Neural crest cell (in vitro differentiated cells): Measurements from ENCODE around the gene EHBP1. TPM values are rescaled to one million over a fixed set of nuclear protein-coding genes. Genes with fewer than 3 reads are reported as not detected.

Source experiments
- DNase-seq: peaks from one replicate; pipeline ENCODE4 v3.0.0; 2021; ENCODE audit warnings: low read depth, mixed read lengths, low spot score
- H3K27ac Mint-ChIP-seq: one replicate; pipeline ENCODE4 v1.8.0; 2021; ENCODE audit warnings: mild to moderate bottlenecking, mixed read lengths; ENCODE audit not compliant: unreplicated experiment
- H3K27me3 Mint-ChIP-seq: 2 replicates; pipeline ENCODE4 v1.8.0; 2021; ENCODE audit warnings: low read depth, mild to moderate bottlenecking, mixed read lengths
- H3K36me3 Mint-ChIP-seq: 2 replicates; pipeline ENCODE4 v1.8.0; 2021; ENCODE audit warnings: low read depth, mild to moderate bottlenecking, mixed read lengths
- H3K4me1 Mint-ChIP-seq: 2 replicates; pipeline ENCODE4 v1.8.0; 2021; ENCODE audit warnings: mixed read lengths
- H3K4me3 Mint-ChIP-seq: one replicate; pipeline ENCODE4 v1.8.0; 2021; ENCODE audit warnings: mild to moderate bottlenecking, mixed read lengths
- H3K9me3 Mint-ChIP-seq: 2 replicates; pipeline ENCODE4 v1.8.0; 2021; ENCODE audit warnings: mixed read lengths
- total RNA-seq: library from RNA; stranded (reverse); gene quantifications from 2 replicates; pipeline ENCODE4 v1.2.1, GENCODE V29; 2021
- TF ChIP-seq, protein P1 (sequence below): fragments of 200-600 bp; sonication (generic); conservative IDR thresholded peaks from 2 replicates; pipeline ENCODE4 v1.5.0; 2021; ENCODE audit warnings: antibody characterized with exemption, mild to moderate bottlenecking

The EHBP1 gene
- total RNA-seq, 1 donor from 2014 or later: 42.3 TPM

DNA sequence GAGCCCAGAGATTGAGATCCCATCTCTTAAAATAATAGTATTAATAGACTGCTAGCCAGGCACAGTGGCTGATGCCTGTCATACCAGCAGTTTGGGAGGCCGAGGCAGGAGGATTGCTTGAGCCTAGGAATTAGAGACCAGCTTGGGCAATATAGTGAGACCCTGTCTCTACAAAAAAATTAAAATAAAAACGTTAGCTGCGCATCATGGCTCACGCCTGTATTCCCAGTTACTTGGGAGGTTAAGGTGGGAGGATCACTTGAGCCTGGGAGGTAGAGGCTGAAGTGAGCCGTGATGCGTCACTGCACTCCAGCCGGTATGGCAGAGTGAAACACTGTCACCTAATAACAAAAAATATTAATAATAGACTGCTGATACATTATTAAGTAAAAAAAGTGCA lies 178.1 kb downstream of the EHBP1 start:
- no peak for DNase-seq
- H3K9me3 Mint-ChIP-seq: peaks cover 5% of the 10 kb centered on the region
- no peak overlapping the region for H3K4me3 Mint-ChIP-seq
- H3K36me3 Mint-ChIP-seq: peaks cover 23% of the 10 kb centered on the region
- TF ChIP-seq, protein P1, sequence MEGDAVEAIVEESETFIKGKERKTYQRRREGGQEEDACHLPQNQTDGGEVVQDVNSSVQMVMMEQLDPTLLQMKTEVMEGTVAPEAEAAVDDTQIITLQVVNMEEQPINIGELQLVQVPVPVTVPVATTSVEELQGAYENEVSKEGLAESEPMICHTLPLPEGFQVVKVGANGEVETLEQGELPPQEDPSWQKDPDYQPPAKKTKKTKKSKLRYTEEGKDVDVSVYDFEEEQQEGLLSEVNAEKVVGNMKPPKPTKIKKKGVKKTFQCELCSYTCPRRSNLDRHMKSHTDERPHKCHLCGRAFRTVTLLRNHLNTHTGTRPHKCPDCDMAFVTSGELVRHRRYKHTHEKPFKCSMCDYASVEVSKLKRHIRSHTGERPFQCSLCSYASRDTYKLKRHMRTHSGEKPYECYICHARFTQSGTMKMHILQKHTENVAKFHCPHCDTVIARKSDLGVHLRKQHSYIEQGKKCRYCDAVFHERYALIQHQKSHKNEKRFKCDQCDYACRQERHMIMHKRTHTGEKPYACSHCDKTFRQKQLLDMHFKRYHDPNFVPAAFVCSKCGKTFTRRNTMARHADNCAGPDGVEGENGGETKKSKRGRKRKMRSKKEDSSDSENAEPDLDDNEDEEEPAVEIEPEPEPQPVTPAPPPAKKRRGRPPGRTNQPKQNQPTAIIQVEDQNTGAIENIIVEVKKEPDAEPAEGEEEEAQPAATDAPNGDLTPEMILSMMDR: no peak
- no peak overlapping the region for H3K27ac Mint-ChIP-seq
- H3K4me1 Mint-ChIP-seq: no peaks in the 10 kb centered on the region
- no peaks in the 10 kb centered on the region for H3K27me3 Mint-ChIP-seq

DNA sequence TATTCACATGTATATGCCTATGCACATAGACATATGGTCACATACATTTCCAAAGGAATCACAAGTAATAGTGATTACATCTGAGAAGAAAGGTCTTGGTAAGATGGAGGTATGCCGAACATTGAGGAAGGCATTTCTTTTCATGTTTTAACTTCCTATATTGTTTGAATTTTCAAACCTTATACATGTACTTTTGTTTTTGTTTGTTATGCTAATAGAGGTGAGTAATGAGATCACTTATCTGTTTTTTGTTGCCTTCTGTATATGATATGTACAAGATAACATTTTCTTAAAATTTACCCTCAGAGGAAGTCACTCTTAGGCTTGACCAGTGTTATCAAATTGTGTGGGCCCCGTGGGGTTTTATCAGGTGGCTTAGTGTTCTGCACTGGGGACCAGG lies 178.6 kb downstream of the EHBP1 start:
- peaks cover 5% of the 10 kb centered on the region for H3K9me3 Mint-ChIP-seq
- H3K27ac Mint-ChIP-seq: no peak overlapping the region
- peaks cover 21% of the 10 kb centered on the region for H3K36me3 Mint-ChIP-seq
- H3K4me3 Mint-ChIP-seq: no peak overlapping the region
- TF ChIP-seq, protein P1: no peak
- no peak for DNase-seq
- H3K27me3 Mint-ChIP-seq: no peaks in the 10 kb centered on the region
- no peaks in the 10 kb centered on the region for H3K4me1 Mint-ChIP-seq

DNA sequence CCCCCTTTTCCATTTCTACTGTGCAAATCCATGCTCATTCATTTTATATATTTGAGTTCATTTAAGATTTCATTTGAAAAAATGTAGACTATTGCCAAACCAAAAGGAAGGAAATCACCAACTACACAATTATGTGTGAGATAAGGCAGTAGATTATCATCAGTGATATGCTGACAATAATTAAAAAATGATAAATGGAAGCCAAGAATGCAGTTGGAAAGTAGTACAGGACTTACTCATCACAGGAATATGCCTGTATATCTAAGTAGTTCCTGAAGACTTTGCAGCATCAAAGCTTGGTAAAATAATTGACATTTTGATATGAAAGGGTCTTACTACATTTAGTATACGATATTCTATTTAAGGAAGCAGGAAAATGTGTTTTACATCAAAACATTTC lies 179.0 kb downstream of the EHBP1 start:
- TF ChIP-seq, protein P1: no peak
- Mint-ChIP-seq H3K27me3 (no peaks in the 10 kb centered on the region), H3K9me3 (peaks cover 8% of the 10 kb centered on the region), H3K27ac (no peak overlapping the region), H3K4me3 (no peak overlapping the region), H3K36me3 (peaks cover 21% of the 10 kb centered on the region), H3K4me1 (no peaks in the 10 kb centered on the region)
- DNase-seq: no peak

DNA sequence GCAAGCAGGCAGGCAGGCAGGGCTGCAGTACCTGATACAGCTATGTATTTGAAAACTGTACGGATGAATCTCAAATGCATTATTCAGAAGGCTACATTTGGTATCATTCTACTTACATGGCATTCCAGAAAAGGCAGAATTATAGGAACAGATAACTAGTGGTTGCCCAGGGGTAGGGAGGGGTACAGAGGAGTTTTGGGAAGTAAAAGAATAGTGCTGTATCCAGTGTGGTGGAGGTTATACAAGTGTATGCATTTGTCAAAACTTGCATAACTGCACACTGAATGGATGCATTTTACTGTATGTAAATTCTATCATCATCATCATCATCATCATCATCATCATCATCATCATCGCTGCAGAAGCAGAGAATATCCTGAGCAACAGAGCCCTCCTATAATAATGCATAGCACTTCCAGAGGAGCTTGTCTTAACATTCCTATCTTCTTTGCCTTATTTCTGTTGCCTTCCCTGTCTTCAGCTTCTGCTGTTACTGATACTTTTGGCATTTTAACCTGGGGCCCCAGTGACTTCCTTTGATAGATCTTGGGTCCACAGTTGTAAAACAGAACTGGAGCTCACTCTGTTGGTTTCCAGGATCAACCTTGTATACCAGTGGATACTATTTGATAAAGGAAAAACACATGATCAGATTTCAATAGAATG lies 189.6 kb downstream of the EHBP1 start:
- Mint-ChIP-seq H3K27ac (no peak overlapping the region), H3K4me1 (peaks cover 6% of the 10 kb centered on the region), H3K9me3 (no peaks in the 10 kb centered on the region), H3K4me3 (no peak overlapping the region), H3K27me3 (no peaks in the 10 kb centered on the region), H3K36me3 (no peaks in the 10 kb centered on the region)
- TF ChIP-seq, protein P1: no peak
- DNase-seq: no peak

DNA sequence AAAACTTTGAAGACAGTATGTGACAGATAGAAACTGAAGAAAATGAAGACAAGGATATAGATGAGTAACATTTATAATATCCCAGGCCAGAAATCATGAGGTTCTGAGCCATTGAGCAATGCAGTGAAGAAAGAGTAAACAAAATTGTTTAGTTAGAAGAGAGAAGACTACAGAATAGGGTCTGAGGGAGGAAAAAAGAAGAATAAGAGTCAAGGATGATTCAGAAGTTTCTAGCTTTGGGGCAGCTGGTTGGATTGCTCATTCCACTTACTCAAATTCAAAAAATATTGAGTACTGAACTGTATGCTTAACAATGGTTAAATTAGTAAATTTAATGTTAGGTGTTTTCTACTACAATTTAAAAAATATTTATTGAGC lies 190.1 kb downstream of the EHBP1 start:
- TF ChIP-seq, protein P1: no peak
- Mint-ChIP-seq H3K9me3 (no peaks in the 10 kb centered on the region), H3K27me3 (no peaks in the 10 kb centered on the region), H3K4me1 (peaks cover 6% of the 10 kb centered on the region), H3K4me3 (no peak overlapping the region), H3K36me3 (no peaks in the 10 kb centered on the region), H3K27ac (no peak overlapping the region)
- DNase-seq: no peak
